ENCODE results near the gene BBIP1. TPM values are rescaled to one million over a fixed set of nuclear protein-coding genes. Genes with fewer than 3 reads are reported as not detected.
A peak's percentile ranks its signal among the peaks of the same experiment; 100 is the strongest.

Gene BBIP1
- total and polyA plus RNA-seq, 4 donors = 20.5 to 42.4 (median 30.6) TPM

GRCh38 chr10:110914431-110914830 lies 4.5 kb downstream of the BBIP1 start:
- H3K9ac ChIP-seq (ENCODE audit: insufficient read depth in 1 of 2, low read length in 2 of 2) = no peak overlapping the region
- WGBS, 2 donors = 89 to 94% methylated on average over 2 of the region's 2 CpGs
- H3K9me3 ChIP-seq (ENCODE audit: control insufficient read depth in 4 of 4, insufficient read depth in 3 of 4, low read length in 3 of 4) = no peaks in the 10 kb centered on the region
- H3K27me3 ChIP-seq (ENCODE audit: control insufficient read depth in 3 of 3, insufficient read depth in 3 of 3, low read length in 2 of 3) = no peaks in the 10 kb centered on the region
- DNase-seq (no peak), ATAC-seq (ENCODE audit: insufficient read depth, low FRiP score) (no peak)
- peaks cover 0 to 7% (median 0%) of the 10 kb centered on the region in 4 donors for H3K36me3 ChIP-seq (ENCODE audit: control insufficient read depth in 4 of 4, insufficient read depth in 4 of 4, low read length in 4 of 4)
- no peak overlapping the region for H3K4me3 ChIP-seq
- no peak for TF ChIP-seq CTCF (IDR thresholded peaks at IDR 0.05; ENCODE audit: control extremely low read depth, extremely low read depth)
- H3K4me1 ChIP-seq (ENCODE audit: control insufficient read depth in 5 of 5, insufficient read depth in 5 of 5, low read length in 5 of 5) = peaks cover 0 to 17% (median 6%) of the 10 kb centered on the region in 5 donors
- no peak overlapping the region for H3K27ac ChIP-seq (ENCODE audit: low read depth in 1 of 2, low read length in 1 of 2)

GRCh38 chr10:110912374-110912773 lies 6.6 kb downstream of the BBIP1 start:
- Histone ChIP-seq H3K36me3 (ENCODE audit: control insufficient read depth in 4 of 4, insufficient read depth in 4 of 4, low read length in 4 of 4) (peaks cover 0 to 7% (median 0%) of the 10 kb centered on the region in 4 donors), H3K9me3 (ENCODE audit: control insufficient read depth in 4 of 4, insufficient read depth in 3 of 4, low read length in 3 of 4) (no peaks in the 10 kb centered on the region), H3K9ac (ENCODE audit: insufficient read depth in 1 of 2, low read length in 2 of 2) (no peak overlapping the region), H3K27me3 (ENCODE audit: control insufficient read depth in 3 of 3, insufficient read depth in 3 of 3, low read length in 2 of 3) (no peaks in the 10 kb centered on the region), H3K4me3 (no peak overlapping the region), H3K4me1 (ENCODE audit: control insufficient read depth in 5 of 5, insufficient read depth in 5 of 5, low read length in 5 of 5) (peaks cover 0 to 11% (median under 1%) of the 10 kb centered on the region in 5 donors), H3K27ac (ENCODE audit: low read depth in 1 of 2, low read length in 1 of 2) (no peak overlapping the region)
- DNase-seq (no peak), ATAC-seq (ENCODE audit: insufficient read depth, low FRiP score) (no peak)
- TF ChIP-seq CTCF (IDR thresholded peaks at IDR 0.05; ENCODE audit: control extremely low read depth, extremely low read depth) = no peak
- 86 to 87% methylated on average over 3 of the region's 3 CpGs for WGBS, 2 donors

GRCh38 chr10:110910138-110910537 lies 8.8 kb downstream of the BBIP1 start:
- no peak for TF ChIP-seq CTCF (IDR thresholded peaks at IDR 0.05; ENCODE audit: control extremely low read depth, extremely low read depth)
- no peaks in the 10 kb centered on the region for H3K27me3 ChIP-seq (ENCODE audit: control insufficient read depth in 3 of 3, insufficient read depth in 3 of 3, low read length in 2 of 3)
- DNase-seq = peak in 1 of 3 donors; percentile 35
- H3K9me3 ChIP-seq (ENCODE audit: control insufficient read depth in 4 of 4, insufficient read depth in 3 of 4, low read length in 3 of 4) = no peaks in the 10 kb centered on the region
- no peak overlapping the region for H3K27ac ChIP-seq (ENCODE audit: low read depth in 1 of 2, low read length in 1 of 2)
- H3K36me3 ChIP-seq (ENCODE audit: control insufficient read depth in 4 of 4, insufficient read depth in 4 of 4, low read length in 4 of 4) = peaks cover 0 to 7% (median 0%) of the 10 kb centered on the region in 4 donors
- peaks cover 0 to 6% (median 0%) of the 10 kb centered on the region in 5 donors for H3K4me1 ChIP-seq (ENCODE audit: control insufficient read depth in 5 of 5, insufficient read depth in 5 of 5, low read length in 5 of 5)
- ATAC-seq (ENCODE audit: insufficient read depth, low FRiP score) = no peak
- WGBS, 2 donors = 81 to 93% methylated on average over 4 of the region's 4 CpGs
- H3K4me3 ChIP-seq = no peak overlapping the region
- no peak overlapping the region for H3K9ac ChIP-seq (ENCODE audit: insufficient read depth in 1 of 2, low read length in 2 of 2)

Measured in lung (tissue), 12 donors.